Sigmoid colon (tissue), 4 donors: Measurements from ENCODE around the gene ATF6.

Experiments
- CTCF ChIP-seq, 4 experiments: fragments of 450-650 bp in 3 of 4; fragments of 200-600 bp in 1 of 4; IDR thresholded peaks; one replicate each; pipeline ENCODE4 v1.5.1; 2016 to 2019; ENCODE audit warnings: antibody characterized with exemption in 4 of 4, mild to moderate bottlenecking in 3 of 4, moderate library complexity in 2 of 4
- EP300 ChIP-seq, 4 donors: sonication (generic); formaldehyde crosslinking; IDR thresholded peaks; one replicate each; pipeline ENCODE4 v1.6.1; 2017; ENCODE audit warnings: antibody characterized with exemption in 4 of 4

- TF ChIP-seq CTCF (IDR thresholded peaks at IDR 0.05), result no peak
- peak; percentile 59 to 93 (median 76) for TF ChIP-seq EP300 (IDR thresholded peaks at IDR 0.05)
These were observed at the start of gene ATF6 for GRCh38 chr1:161766102-161766981.
